GM18519 (cell line): Measurements from ENCODE around the gene CCND1.
"Not testable (repeated sequence)": the region's sequence is repeated elsewhere in the genome, so short reads cannot be mapped to it uniquely, and the experiment has no call there.

Source experiments
- ATAC-seq: cut with Tn5 transposase; IDR thresholded peaks from one replicate; pipeline ENCODE4 v1.9.1; 2021; ENCODE audit warnings: mild to moderate bottlenecking, moderate library complexity; ENCODE audit not compliant: unreplicated experiment, low FRiP score

Gene CCND1

GRCh38 chr11:69617220-69617619 is 23.7 kb upstream of the CCND1 start:
- no peak for ATAC-seq

GRCh38 chr11:69617682-69618081 is 23.3 kb upstream of the CCND1 start:
- ATAC-seq: no peak

GRCh38 chr11:69618237-69618636 is 22.7 kb upstream of the CCND1 start:
- ATAC-seq: no peak

GRCh38 chr11:69620683-69621290 is 20.2 kb upstream of the CCND1 start:
- ATAC-seq: no peak

- not testable (repeated sequence) for ATAC-seq
Measured at GRCh38 chr11:69622097-69622681, 18.8 kb upstream of the CCND1 start.

- ATAC-seq: no peak
Measured at GRCh38 chr11:69624293-69624692, 16.7 kb upstream of the CCND1 start.

DNA sequence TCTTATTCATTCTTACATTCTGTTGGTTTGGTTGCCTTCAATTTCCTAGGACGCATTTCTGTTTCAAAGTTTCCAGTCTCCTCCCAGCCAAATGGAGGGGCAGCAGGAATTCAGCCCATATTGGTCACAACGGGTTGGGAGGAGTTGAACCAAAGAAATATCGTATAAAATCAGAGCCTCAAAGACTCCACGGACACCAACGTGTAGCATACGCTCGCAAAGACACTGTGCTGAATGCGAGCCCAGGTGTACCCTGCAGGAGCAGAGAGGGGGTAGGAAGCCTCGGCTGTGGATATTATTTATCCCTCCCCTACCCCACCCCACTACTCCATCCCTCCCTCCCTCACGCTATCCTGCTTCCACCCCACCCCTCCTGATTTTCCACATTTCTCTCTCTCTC is 15.5 kb upstream of the CCND1 start:
- no peak for ATAC-seq

DNA sequence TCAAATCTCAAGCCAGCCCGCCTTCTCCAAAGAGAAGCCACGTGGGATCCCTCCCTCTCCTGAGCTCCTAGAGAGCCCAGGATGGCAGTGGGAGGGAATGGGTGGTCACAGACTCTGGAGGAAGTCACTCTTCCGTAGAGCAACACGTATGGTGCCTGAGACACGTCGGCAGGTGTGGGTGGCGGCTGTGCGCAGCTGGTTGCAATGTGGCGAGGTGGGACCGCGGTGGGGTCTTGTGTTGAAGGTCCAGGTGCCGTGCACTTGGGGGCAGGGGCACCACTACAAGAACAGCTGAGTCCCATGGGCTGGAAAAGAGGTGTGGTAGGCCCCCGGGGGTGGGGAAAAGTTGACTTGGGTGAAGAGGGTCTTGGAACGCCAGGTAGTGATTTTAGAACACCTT is 13.4 kb upstream of the CCND1 start:
- ATAC-seq: no peak

- no peak for ATAC-seq
Measured at GRCh38 chr11:69630017-69630416, 10.9 kb upstream of the CCND1 start.

- ATAC-seq: no peak
Measured at GRCh38 chr11:69630424-69630823, 10.5 kb upstream of the CCND1 start.

DNA sequence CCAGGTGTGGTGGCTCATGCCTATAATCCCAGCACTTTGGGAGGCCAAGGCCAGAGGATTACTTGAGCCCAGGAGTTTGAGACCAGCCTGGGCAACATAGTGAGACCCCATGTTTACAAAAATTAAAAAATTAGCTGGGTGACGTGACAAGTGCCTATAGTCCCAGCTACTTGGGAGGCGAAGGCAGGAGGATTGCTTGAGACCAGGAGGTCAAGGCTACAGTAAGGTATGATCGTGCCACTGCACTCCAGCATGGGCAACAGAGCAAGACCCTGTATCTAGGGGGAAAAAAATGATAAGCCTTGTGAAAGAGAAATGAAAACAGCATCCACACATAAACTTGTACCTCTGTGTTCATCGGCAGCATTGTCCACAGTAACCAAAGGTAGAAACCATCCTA is 8.1 kb upstream of the CCND1 start:
- ATAC-seq: no peak

GRCh38 chr11:69634069-69634468 is 6.9 kb upstream of the CCND1 start:
- ATAC-seq: no peak

- no peak for ATAC-seq
Measured at GRCh38 chr11:69634590-69634989, 6.4 kb upstream of the CCND1 start.

DNA sequence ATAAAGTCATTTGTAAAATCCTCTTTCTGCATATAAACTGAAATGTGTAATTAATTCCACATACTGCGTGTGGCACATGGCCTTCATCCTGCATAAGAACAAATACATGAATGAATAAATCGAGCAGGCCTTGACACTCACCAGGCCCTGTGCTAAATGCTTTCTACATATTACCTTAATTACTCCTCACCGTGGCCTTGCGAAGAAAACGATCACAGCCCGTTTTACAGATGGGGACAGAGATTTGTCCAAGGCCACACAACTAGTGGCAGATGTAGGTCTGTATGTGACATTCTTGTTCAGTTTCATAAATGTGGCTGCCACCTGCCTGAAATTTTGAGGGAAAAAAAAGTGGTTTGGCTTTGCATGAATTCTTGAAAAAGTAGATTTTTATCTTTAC is 5.8 kb upstream of the CCND1 start:
- no peak for ATAC-seq

DNA sequence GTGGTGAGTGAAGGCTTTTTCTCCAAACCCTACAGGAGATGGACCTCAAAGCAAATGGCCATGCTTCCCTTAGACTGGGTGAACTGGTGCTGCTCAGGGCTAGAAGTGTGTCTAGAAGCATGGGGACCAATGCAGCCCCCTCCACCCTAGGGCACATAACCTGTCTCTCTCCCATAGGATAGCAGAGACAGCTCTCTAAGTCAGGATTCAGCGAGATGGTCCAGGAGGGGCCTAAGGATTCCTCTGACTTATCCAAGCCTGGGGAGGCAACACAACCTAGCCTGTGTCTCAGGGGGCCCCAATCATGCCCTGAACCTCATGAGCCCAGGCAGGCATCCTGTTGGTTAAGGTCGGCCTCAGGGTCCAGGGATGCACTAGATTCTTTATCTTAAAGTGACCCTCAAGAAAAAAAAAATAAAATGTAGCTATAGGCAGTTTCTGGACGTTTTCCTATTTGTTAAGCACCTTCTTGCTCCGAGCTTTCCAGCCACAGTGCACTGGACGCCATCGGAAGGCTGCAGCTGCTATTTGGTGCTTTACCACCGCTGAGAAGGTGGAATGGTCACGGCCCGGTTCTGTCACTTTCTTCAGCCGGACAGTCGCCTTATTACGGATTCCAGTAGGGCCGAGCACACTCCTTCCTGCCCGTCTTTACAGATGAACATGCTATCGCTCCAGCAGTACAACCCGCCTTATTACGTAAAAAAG is 5.0 kb upstream of the CCND1 start:
- no peak for ATAC-seq

DNA sequence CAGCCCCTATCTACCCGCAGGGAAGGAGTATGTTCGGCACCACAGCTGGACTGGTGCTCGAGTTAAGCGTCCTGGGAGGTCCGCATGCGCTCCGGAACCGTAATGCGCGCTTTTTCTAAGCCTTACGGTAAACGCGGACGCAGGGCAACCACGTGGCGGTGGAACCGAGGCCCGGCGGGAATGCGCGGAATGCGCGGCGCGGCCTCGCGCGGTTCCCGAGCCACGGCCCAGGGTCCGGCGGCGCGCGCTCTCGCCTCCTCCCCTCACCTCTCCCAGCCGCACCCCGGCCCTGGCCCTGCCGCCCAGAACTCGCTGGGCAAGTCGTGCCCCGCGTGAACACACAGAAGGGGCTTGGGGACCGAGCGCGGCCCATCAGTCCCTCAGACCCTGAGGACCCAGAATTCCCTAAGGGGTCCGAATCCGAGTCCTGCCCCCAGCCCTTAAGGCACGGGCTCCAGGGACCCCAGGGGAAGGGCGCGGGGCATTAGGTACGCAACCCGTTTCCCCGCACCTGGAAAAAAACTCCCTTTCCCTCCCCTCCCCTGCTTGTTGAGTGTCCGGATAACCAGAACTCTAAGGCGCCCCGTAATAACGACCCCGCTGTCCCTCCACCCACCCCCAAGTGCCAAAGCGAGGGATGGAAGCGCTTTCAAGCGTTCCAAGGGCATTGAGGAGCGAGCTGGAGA is 4.3 kb upstream of the CCND1 start:
- no peak for ATAC-seq

DNA sequence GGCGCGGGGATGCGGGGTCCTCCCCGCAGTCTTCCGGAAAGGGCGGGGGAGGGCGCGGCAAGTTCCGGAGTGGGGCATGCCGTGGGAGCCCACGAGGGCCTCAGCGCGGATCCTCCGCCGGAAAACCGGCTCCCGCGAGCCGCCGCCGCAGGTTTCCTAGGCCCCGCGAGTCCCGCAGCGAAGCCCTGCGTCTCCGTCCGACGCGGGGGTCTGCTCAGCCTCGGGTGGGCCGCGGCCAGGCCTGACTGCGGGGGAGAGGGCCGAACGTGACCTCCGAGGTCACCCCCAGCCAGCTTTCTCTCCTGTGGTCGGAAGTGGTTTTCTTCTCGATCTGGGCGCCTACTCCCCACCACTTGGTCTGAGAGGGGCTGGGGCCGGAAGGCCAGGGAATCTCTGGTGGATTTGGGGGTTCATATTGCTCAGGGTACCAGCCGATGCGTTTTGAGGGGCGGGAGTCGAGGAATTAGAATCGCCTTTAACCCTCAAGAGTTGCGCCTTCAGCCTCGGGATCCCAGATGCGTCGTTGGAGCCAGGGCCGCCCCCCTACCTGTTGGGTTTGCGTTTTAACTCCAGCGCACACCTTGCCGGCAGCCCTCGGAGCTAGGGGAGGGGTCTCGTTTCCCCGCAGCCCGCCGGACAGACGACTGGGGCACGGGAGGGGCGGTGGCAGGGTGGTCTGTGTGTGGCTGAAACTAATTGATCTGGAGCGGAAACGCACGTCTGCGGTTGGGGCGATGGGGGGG is 3.6 kb upstream of the CCND1 start:
- no peak for ATAC-seq

GRCh38 chr11:69637941-69638871 is 2.8 kb upstream of the CCND1 start:
- ATAC-seq: no peak

DNA sequence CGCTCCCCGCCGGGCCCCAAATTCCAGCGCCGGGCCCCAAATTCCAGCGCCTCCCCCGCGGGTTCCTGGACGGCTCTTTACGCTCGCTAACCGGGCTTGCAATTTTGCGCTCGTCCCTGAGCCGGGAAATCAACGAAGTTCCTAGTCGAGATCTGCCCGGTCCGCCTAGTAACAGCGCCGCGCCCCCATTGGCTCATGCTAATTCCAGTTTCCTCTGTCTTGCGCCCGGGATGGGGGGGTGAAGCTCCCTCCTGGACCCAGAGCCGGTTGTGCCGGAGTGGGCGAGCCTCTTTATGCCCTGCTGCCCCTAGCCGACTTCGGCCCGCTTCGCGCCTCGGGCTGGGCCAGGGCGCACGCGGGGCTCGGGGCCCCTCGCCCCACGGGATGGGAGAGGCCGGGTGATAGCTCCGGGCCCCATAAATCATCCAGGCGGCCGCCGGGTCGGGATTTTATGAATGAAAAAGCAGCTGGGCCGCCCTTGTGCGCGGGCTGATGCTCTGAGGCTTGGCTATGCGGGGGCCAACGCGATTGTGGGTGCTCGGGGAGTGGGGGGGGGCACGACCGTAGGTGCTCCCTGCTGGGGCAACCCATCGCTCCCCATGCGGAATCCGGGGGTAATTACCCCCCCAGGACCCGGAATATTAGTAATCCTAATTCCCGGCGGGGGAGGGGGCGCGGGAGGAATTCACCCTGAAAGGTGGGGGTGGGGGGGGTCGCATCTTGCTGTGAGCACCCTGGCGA is 1.8 kb upstream of the CCND1 start:
- no peak for ATAC-seq
